GM19438 (cell line): ENCODE results near the gene RBM43.
"Not testable (repeated sequence)": the region's sequence is repeated elsewhere in the genome, so short reads cannot be mapped to it uniquely, and the experiment has no call there.

ENCODE experiments used
- ATAC-seq: cut with Tn5 transposase; IDR thresholded peaks from one replicate; pipeline ENCODE4 v1.9.1; 2021; ENCODE audit warnings: low read depth; ENCODE audit not compliant: unreplicated experiment

RBM43 gene

DNA sequence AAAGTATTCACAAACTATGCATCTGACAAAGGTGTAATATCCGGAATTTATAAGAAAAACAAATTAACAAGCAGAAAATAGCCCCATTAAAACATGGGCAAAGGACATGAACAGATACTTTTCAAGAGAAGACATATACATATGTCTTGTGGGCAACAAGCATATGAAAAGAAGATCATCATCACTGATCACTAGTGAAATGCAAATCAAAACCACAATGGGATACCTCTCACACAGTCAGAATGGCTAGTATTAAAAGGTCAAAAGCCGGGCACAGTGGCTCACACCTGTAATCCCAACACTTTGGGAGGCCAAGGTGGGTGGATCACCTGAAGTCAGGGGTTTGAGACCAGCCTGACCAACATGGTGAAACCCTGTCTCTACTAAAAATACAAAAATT, 28.4 kb downstream of the RBM43 start:
- not testable (repeated sequence) for ATAC-seq

- no peak for ATAC-seq
Measured at GRCh38 chr2:151230627-151231140, 31.0 kb downstream of the RBM43 start.

DNA sequence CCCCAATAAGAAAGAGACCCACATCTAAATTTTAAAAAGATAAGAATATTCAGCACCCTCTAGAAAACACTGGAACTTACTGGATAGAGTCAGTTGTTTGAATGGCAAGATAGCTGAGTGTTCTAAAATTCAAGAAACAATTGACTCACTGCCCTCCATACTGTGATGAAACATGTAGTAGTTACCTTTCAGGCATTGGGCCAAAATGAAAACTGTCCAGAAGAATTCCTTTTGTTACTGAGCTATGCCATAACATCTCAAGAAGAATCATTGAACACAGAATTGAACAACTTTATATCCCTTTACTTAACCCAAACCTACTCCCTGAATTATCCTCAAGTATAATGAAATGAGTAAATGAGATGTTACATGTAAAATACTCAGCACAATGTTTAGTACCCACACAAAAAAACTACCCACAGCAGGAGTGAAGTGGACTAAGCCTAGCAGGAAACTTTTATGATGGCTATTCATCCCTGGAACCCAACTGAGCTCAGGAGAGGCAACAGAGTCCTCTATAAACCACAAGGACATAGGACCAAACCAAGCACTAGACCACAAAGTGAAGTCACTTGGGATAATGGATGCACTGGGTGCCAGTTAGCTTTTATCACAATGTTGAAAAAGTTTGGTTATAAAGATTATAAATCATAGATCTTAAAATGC, 32.7 kb downstream of the RBM43 start:
- ATAC-seq = no peak

- no peak for ATAC-seq
Measured at GRCh38 chr2:151217343-151217742, 44.3 kb downstream of the RBM43 start.

DNA sequence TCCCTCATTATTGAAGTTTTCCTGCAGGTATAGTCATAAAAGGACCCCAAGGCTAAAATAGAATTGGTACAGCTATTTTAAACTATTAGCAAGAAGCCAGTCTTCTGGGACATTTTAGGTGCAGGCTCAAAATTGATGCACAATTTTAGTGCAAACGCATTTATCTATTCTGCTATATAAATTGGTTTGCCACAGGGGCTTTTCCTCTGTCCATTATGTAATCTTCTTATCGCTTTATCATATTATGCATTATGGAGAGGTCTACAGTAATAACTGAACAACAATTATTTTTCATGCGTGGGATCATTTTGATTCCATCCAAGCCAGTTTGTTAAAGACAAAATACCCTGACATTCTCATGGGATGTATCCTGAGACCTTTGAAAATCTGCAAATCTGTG, 54.6 kb downstream of the RBM43 start:
- no peak for ATAC-seq

DNA sequence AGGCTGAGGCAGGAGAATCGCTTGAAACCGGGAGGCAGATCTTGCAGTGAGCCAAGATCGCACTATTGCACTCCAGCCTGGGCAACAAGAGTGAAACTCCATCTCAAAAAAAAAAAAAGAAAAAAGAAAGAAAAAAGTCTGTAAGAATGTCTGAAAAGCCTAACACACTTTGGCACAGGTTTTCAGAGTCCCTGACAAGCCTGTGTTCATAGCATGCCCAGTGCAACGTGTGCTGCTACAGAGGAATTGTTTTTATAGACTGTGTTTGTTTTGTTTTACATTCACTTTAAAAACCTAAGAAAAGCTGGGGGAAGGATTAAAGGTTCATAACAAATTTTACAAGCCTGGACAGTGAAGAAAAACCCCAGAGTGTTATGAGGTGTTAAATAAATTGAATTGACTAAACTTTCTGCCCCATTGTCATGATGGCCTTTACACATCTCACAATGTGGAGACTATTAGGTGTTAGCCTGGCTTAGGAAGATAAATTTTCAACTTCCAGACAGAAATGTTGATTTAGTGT, 55.2 kb downstream of the RBM43 start:
- ATAC-seq = no peak

DNA sequence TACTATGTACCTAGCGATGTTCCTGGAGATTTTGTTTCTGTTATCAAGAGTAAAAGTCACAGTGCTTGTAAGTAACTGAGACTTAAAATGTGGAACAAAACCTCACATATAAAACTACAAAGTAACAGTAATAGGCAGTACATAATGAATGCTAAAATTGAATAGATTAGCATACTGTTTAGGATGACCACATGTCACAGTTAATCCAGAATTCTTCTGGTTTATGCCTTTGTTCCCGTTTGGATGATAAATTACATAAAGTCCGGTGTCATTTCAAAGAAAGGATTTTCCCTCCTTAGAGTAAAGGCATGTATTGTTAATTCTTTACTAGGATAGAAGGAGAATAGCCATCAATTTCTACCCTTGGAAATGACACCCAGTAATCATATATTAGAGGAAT, 56.1 kb downstream of the RBM43 start:
- ATAC-seq = no peak

DNA sequence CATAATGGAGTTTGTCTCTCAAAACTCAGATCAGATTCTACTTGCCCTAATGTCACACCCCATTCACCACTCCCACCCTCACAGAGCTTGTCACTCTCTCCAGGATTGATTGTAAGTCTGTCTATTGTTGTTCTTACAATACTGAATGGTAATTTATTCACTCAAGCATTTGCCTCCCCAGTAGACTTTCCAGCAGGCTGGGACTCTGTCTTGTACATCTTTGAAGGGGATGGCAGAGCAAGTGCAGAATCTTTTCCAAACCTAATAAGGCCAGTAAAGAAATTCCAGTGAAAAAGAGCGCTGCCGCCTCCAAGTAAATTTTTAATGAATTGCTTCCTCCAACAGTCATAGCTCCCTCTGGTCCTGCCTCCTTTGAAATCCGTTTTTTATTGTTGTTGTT, 56.9 kb downstream of the RBM43 start:
- no peak for ATAC-seq

DNA sequence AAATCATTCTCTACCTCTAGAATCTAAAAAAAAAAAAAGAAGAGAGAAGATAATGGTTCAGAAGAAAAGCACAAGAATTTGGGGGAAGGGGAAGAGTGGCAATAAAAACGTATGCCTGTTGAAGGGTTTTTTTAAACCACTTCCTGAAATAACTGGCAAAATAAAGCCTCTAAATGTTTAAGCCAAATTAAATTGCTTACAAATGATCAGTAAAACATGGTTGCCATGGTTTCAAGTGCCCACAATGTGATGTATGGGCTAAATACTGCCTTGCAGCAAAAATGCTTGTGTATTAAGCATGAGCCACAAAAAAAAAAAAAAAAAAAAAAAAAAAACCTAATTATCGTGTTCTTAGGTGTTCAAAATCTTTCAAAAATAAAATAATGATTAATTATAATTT, 60.8 kb downstream of the RBM43 start:
- no peak for ATAC-seq

DNA sequence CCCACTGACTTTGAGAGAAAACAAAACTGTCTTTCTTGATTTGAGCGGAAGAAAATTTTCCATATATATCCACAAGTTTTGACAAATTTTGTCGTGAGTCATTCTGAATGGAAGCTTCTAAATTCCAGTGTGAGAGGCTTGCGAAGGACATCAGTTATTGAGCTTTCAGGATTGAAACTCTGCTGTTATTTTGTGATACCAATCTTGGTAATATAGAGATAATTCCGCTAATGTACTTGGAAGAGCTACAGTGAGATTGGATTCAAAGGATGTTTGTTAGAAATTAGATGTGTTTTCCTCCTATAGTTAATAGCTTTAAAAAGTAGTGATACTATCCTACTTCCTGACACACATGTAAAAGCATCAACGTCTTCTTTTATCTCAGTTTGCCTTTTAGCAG, 61.4 kb downstream of the RBM43 start:
- no peak for ATAC-seq

GRCh38 chr2:151198645-151199044, 63.0 kb downstream of the RBM43 start:
- no peak for ATAC-seq
